ENCODE measurements around the gene STXBP1.

The STXBP1 gene

GRCh38 chr9:127694890-127695720 is 83.0 kb downstream of the STXBP1 start:
- no peak for TF ChIP-seq CTCF (IDR thresholded peaks at IDR 0.05; ENCODE audit: low read depth, low read length)
- peak; percentile 63 for DNase-seq (ENCODE audit: extremely low read depth, low read depth)

- no peak for TF ChIP-seq CTCF (IDR thresholded peaks at IDR 0.05; ENCODE audit: low read depth, low read length)
- no peak for DNase-seq (ENCODE audit: extremely low read depth, low read depth)
Measured at GRCh38 chr9:127697575-127697974, 85.5 kb downstream of the STXBP1 start.

GRCh38 chr9:127698386-127698785 is 86.3 kb downstream of the STXBP1 start:
- no peak for TF ChIP-seq CTCF (IDR thresholded peaks at IDR 0.05; ENCODE audit: low read depth, low read length)
- no peak for DNase-seq (ENCODE audit: extremely low read depth, low read depth)

- TF ChIP-seq CTCF (IDR thresholded peaks at IDR 0.05; ENCODE audit: low read depth, low read length), result no peak; the same call in 1 of the 2 replicates
- peak; percentile 96 for DNase-seq (ENCODE audit: extremely low read depth, low read depth)
Measured at GRCh38 chr9:127698985-127699670, 87.1 kb downstream of the STXBP1 start.

GRCh38 chr9:127700140-127700539 is 88.1 kb downstream of the STXBP1 start:
- no peak for DNase-seq (ENCODE audit: extremely low read depth, low read depth)
- no peak for TF ChIP-seq CTCF (IDR thresholded peaks at IDR 0.05; ENCODE audit: low read depth, low read length)

- DNase-seq (ENCODE audit: extremely low read depth, low read depth), result no peak
- no peak for TF ChIP-seq CTCF (IDR thresholded peaks at IDR 0.05; ENCODE audit: low read depth, low read length)
Measured at GRCh38 chr9:127700594-127701255, 88.6 kb downstream of the STXBP1 start.
